ENCODE data around the gene CYP4F8.

- TF ChIP-seq CTCF (IDR thresholded peaks at IDR 0.05) (no peak), POLR2AphosphoS5 (IDR thresholded peaks at IDR 0.05) (no peak), POLR2A (IDR thresholded peaks at IDR 0.05) (no peak), EP300 (IDR thresholded peaks at IDR 0.05) (no peak)
Observed at GRCh38 chr19:15642807-15643206, 27.8 kb downstream of the CYP4F8 start.

Measured in upper lobe of left lung (tissue), 4 donors.